ENCODE results near the gene ZNF546.
"Not testable (repeated sequence)": the region's sequence is repeated elsewhere in the genome, so short reads cannot be mapped to it uniquely, and the experiment has no call there.

The ZNF546 gene

DNA sequence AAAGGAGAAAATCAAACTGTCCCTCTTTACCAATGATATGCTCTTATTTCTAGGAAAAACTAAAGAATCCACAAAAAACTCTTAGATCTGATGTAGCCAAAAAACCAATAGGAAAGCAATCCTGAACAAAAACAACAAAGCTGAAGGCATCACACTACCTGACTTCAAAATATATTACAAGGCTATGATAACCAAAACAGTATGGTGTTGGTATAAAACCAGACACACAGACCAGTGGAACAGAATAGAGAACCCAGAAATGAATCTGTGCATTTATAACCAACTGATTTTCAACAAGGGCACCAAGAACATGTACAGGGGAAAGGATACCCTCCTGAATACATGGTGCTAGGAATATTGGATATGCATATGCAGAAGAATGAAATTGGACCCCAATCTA, 9.7 kb upstream of the ZNF546 start:
- DNase-seq: no peak

DNA sequence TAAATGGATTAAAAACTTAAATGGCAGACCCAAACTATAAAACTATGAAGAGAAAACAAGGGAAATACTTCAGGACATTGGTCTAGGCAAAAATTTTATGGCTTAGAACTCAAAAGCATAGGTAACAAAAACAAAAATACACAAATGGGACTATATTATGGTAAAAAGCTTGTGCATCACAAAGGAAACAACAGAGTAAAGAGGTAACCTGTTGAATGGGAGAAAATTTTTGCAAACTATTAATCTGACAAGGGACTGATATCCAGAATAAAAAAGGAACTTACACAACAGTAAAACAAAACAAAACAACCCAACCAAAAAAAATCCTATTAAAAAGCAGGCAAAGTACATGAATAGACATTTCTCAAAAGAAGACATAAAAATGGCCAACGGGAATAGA, 9.3 kb upstream of the ZNF546 start:
- no peak for DNase-seq

DNA sequence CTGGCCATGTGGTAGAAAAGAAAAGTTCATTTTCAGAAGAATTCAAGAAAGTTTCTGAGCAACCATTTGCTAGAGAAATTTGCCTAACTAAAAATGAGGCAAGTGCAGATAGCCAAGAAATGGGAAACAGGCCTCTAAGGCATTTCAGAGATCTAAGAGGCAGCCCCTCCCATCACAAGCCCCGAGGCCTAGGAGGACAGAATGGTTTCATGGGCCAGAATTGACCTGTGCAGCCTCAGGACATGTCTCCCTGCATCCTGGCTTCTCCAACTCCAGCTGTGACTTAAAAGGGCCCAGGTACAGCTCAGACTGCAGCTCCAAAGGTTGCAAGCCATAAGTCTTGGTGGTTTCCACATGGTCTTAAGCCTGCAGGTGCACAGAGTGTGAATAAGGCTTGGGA, 3.3 kb upstream of the ZNF546 start:
- no peak for DNase-seq

DNA sequence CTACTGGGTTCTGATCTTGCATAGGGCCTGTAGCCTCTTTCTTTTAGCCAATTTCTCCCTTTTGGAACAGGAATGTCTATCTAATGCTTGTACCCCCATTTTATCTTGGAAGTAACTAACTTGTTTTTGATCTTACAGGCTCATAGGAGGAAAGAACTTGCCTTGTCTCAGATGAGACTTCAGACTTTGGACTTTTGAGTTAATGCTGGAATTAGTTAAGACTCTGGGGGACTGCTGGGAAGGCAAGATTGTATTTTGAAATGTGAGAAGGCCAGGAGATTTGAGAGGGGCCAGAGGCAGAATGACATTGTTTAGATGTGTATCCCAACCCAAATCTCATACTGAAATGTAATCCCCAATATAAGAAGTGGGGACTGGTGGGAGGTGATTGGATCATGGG, 2.5 kb upstream of the ZNF546 start:
- DNase-seq: no peak

DNA sequence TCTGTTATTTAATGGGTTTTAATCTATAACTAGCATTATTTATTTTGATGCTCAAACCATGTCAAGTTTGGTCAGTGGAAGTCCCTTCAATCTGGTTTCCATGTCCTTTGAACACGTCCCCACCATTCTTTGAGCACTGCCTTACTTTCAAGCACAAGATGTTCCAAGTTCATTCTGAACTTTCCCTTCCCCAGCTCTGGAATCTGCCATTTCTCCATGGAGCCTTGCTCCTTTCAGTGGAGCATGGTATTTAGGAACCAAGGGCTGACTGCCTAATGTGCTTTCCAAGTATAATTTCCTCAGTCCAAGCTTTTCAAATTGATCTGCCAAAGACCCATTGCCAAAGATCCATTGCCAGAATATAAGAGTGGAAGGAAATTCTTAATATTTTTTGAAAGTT, 1.1 kb upstream of the ZNF546 start:
- DNase-seq: no peak

DNA sequence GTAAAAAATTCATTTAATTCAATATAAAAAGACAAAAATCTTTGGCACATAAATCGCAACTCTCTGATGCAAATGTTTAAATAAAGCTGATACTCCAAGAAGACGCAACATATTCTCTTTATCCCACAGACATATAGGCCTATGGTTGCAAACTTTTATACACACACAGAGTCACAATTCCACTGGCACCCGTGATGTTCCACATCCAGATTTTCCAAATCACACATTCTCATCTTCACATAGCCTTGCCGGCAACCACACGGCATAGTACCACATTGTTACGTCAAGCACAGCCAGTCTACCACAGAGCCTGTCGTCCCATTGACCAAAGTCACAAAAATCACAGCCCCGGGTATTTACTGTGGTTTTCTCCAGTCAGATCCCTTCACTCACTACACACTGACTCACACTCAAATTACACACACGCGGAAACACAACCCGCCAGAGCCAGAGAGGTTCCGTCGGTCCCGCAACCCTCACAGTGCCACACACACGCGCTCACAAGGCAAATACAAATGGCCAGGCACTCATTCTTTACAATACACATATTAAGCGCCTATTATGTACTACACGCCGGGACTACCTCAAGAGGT, 546 bp upstream of the ZNF546 start:
- no peak for DNase-seq

DNA sequence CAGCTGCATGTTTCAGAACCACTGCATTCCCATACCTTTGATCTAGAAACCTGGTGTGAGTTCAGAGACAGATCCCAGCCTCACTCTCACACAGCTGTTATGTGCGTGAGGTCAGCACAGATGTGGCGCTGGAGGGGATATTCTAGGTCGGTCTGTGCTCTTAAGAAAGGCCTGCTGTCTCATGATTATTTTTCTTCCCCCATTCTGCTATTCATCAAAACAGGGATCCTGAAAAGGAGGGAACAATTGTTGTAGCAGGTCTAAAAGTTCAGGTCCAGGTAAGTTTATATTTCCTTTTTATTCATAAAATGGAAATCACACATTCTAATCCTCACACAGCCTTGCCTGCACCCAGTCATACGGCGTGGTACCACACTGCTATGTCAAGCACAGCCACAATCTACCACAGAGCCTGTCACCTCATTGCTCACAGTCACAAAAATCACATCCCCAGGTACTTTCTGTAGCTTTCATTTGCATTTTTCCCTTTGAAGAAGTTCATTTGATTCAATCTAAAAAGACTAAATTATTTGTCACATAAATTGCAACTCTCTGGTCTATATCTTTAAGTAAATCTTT, 867 bp downstream of the ZNF546 start:
- DNase-seq: no peak

DNA sequence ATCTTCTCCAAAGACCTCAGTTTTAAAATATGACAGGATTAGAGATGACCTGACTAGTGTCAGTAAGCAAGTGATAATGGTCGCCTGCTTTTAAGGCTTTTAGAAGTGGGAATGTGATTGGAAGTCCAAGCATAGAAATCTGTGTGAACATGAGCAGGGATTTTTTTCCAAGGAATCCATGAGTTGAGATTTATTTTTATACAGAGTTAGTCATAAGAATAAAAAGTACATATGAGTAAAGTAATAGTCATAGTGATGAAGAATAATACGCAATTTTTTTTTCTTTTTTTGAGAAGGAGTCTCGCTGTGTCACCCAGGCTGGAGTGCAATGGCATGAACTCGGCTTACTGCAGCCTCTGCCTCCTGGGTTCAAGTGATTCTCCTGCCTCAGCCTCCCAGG, 1.6 kb downstream of the ZNF546 start:
- DNase-seq: no peak

DNA sequence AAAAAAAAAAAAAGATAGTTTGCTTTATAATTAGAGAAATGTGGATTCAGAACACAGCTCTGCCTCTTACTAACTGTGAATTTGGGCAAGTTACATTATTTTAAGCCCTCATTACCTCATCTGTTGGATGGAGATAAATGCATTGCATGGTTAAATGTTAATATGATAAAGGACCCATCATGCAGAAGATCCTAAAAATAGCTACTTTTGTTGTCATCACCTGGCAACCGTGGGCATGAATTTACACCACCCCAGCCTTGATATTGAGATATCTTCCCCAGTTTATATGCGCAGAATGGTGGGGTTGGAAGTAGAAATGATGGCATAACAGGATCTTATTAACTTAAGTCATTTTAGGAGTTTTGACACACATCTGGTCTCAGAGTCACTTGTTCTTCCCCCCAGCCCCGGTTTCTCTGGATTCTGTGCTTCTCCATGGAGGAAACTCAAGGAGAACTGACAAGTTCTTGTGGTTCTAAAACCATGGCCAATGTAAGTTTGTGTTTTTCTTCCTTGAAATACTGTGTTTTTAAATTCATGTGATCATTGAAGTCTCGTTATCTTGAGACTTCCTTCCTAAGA, 8.9 kb downstream of the ZNF546 start:
- DNase-seq: no peak

DNA sequence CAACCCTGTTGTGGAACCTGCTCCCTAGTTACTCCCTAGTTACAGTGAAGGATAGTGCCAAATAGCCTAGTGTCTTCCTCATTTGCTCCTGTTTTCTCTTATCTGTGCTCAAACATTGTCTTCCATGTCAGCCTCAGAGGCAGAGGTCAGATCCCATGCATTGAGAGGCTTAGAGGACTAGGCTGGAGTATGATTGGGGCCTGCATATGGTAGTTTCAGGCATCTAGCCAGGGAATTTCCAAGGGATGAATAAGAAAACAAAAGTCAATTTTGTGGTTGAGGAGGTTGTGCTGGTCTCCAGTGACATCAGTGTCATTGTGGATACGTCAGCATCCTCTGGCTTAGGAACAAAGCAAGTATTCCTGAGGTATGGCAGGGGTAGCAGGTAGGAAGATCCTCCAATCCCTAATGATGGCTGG, 9.4 kb downstream of the ZNF546 start:
- no peak for DNase-seq

DNA sequence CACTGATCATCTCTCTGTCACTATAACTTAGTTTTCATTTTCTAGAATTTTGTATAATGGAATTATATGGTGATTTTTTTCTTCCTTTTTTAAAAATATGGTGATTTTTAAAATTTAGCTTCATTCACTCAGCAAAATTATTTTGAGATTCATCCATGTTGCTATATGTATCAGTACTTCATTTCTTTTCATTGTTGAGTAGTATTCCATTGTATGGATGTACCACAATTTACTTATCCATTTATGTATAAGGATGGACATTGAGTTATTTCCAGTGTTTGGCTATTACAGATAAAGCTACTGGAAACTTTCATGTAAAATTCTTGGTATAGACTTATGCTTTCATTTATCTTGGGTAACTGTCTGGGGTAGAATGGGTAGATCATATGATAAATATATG, 12.8 kb downstream of the ZNF546 start:
- no peak for DNase-seq

DNA sequence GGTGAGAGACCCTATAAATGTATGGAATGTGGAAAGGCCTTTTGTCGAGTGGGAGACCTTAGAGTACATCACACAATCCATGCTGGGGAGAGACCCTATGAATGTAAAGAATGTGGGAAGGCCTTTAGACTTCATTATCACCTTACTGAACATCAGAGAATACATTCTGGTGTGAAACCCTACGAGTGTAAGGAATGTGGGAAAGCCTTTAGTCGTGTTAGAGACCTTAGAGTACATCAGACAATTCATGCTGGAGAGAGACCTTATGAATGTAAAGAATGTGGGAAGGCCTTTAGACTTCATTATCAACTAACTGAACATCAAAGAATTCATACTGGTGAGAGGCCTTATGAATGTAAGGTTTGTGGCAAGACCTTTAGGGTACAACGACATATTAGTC, 17.1 kb downstream of the ZNF546 start:
- DNase-seq: no peak

DNA sequence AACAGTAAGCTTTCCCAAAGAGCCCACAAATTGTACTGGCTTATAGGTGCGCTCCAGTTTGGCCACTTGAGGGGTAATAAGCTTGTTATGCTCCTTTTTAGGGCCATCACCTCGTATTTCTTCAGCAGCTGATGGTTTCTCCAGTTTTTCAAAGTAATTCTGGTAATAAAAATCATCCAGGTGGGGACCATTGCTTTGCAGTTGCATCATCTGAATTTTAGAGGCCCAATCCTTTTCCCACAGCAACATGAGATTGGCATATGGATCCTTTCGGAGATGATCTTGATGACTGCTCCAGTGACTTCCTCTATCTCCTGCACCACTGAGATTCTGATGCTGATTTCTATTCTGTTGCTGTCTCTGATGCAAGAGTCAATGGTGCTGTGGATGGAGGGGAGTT, 27.1 kb downstream of the ZNF546 start:
- DNase-seq: no peak

DNA sequence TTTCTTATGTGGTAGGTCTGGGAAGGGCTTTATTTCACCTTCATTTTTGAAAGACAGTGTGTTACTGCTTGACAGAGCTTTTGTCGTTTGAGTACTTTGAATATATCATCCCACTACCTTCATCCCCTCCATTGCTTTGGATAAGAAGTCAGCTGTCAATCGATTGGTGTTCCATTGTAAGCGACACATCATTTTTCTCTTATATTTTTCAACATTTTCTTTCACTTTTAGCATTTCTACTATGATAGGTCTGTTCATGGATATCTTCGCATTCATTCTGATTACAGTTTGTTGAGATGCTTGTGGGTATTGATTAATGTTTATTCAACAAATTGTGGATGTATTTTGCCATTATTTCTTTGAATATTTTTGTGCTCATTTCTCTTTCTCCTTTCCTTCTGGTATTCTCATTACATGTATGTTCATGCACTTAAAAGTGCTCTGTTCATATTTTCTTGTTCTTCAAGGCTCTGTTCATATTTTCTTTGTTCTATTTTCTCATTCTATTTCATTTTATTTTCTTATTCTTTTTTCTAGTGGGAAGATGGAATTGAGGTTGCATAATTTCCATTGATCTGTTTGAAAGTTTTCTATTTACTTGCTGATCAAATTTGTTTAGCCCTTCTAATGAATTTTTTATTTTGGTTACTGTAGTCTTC, 29.2 kb downstream of the ZNF546 start:
- no peak for DNase-seq

DNA sequence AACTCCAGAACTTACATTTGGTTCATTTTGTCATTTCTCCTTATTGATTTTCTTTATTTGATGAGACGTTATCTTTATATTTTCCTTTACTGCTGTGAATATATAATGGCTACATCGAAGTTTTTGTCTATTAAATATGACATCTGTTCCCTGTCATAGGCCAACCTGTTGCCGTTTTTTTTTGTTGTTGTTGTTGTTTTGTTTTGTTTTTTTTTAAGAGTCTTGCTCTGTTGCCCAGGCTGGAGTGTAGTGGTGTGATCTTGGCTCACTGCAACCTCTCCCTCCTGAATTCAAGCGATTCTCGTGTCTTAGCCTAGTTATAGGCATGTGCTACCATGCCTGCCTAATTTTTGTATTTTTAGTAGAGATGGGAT, 29.7 kb downstream of the ZNF546 start:
- no peak for DNase-seq

DNA sequence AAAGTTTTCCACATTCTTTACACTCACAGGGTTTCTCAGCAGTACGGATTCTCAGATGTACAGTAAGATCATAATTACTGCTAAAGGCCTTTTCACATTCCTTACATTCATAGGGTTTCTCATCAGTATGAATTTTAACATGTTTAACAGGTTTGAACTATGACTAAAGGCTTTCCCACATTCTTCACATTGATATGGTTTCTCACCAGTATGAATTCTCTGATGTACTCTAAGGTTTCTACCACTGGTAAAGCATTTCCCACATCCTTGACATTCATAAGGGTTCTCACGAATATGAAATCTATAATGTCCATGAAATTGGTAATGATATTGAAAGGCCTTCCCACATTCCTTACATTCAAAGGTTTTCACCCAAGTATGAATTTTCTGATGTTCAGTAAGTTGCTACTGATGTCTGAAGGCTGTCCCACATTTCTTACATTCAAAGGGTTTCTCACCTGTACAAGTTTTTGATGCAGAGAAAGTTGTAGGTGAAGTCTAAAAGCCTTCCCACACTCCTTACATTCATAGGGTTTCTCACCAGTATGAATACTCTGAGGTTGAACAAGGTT, 37.2 kb downstream of the ZNF546 start:
- DNase-seq: no peak

DNA sequence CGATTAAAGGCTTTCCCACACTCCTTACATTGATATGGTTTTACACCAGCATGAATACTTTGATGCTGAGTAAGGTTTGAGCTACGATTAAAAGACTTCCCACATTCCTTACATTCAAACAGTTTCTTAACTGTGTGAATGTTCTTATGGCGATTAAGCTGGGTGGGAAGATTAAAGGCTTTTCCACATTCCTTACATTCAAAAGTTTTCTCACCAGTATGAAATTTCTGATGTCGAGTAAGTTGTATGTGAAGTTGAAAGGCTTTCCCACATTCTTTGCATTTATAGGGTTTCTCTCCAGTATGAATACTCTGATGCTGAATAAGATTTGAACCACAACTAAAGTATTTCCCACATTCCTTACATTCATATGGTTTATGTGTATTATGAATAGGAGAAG, 39.1 kb downstream of the ZNF546 start:
- no peak for DNase-seq

DNA sequence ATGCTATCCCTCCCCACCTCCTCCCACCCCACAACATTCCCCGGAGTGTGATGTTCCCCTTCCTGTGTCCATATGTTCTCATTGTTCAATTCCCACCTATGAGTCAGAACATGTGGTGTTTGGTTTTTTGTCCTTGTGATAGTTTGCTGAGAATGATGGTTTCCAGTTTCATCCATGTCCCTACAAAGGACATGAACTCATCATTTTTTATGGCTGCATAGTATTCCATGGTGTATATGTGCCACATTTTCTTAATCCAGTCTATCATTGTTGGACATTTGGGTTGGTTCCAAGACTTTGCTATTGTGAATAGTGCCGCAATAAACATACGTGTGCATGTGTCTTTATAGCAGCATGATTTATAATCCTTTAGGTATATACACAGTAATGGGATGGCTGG, 41.2 kb downstream of the ZNF546 start:
- DNase-seq: not testable (repeated sequence)

DNA sequence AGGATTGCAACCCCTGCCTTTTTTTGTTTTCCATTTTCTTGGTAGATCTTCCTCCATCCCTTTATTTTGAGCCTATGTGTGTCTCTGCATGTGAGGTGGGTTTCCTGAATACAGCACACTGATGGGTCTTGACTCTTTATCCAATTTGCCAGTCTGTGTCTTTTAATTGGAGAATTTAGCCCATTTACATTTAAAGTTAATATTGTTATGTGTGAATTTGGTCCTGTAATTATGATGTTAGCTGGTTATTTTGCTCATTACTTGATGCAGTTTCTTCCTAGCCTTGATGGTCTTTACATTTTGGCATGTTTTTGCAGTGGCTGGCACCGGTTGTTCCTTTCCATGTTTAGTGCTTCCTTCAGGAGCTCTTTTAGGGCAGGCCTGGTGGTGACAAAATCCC, 44.9 kb downstream of the ZNF546 start:
- DNase-seq: not testable (repeated sequence)

DNA sequence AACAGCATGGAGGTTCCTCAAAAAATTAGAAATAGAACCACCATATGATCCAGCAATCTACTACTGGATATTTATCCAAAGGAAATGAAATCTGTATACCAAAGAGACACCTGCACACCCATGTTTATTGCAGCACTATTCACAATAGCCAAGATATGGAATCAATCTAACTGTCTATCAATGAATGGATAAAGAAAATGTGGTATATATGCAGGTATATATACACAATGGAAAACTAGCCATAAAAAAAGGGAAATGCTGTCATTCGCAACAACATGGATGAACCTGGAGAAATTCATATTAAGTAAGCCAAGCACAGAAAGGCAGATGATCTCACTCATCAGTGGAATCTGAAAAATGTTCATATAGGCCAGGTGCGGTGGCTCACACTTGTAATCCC, 56.6 kb downstream of the ZNF546 start:
- no peak for DNase-seq

DNA sequence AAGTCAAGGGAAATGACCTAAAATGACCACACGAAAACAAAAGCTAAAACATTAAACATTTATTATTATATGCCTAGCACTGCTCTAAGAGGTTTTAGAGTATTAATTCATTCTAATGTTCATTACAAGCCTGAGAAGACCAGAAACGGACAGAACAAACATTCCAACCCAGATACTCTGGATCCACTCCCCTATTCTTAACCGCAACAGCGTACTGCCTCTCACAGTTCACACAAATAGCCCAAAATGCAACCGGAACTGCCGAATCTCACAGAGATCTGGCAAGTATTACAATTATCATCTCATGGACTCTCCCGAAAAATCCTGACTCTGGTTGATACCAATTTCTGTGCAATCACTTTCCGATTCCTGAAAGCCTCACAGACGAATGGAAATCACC, 57.8 kb downstream of the ZNF546 start:
- DNase-seq: no peak

DNA sequence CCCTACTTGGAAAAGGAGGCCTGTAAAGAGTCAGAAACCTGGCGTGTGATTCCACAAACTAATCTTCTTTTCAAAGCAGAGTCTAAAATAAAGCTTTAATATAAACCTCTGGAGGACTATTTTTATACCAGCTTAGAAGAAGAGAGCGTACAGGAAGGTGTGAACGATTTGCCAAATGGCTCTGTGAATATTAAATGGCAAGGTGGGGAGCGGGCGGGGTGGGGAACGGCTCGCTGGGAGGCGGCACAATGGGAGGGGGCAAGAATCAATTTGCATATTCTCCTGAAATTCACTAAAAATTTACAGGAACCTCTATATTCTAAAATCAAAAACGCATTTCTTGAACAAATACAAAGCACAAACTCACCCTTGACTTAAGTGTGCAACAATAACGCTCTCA, 58.2 kb downstream of the ZNF546 start:
- no peak for DNase-seq

DNA sequence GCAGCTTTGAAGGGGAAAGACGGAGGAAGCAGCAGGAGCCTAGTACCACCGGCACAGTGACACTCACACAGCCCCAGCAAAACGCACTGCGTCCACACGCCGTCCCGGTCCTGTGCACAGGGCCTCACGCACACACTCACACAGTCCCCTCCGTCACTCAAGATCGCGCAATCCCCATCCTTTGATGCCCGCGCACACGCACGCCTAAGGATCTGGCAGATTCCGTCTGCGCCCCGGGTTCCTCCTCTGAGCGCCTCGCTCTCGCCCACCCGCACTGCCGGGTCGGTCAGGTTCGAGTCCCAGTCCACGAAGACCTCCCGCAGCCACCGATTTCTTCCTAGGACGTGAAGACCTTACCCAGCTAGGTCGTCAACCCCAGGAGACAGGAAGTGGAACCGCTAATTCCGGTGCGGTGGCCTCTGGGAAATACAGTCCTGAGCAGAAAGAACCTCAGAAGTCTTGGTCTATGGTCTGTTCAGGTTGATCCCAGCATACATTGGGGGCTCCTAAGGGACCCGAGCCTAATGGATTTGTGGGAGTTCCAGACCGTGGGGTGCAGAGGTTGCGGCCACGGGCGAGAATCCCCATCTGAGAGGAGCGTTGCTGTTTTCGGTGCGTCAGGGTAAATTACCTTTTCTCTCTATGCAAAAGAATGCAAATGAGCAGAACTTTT, 59.1 kb downstream of the ZNF546 start, which contains the start of gene ZNF780B:
Gene ZNF780B (minus strand): TSS at position 400 of the 673 bp plus-strand sequence. CDS start 5,899 bp downstream, outside the sequence.
- DNase-seq: no peak
